ENCODE measurements around the gene TEX28.

DNA sequence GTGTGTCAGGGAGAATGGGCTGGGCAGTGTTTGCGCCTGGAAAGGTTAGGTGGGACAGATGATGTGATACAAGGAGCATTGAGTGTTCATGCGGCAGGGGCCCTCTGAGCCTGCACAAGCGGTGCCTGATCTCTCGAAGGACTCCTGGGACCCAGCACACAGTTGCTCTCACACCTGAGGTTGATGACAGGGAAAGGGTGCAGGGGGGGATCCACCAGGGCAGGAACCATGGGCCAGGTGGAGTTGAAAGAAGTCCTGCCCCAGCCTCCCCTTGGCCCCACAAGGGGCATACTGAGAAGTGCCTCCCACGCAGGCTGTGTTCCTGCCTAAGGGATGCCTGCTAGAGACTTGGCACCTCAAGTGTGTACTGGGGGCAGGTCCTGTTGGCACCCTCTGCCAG lies 33.7 kb upstream of the TEX28 start:
- TF ChIP-seq, protein P1, sequence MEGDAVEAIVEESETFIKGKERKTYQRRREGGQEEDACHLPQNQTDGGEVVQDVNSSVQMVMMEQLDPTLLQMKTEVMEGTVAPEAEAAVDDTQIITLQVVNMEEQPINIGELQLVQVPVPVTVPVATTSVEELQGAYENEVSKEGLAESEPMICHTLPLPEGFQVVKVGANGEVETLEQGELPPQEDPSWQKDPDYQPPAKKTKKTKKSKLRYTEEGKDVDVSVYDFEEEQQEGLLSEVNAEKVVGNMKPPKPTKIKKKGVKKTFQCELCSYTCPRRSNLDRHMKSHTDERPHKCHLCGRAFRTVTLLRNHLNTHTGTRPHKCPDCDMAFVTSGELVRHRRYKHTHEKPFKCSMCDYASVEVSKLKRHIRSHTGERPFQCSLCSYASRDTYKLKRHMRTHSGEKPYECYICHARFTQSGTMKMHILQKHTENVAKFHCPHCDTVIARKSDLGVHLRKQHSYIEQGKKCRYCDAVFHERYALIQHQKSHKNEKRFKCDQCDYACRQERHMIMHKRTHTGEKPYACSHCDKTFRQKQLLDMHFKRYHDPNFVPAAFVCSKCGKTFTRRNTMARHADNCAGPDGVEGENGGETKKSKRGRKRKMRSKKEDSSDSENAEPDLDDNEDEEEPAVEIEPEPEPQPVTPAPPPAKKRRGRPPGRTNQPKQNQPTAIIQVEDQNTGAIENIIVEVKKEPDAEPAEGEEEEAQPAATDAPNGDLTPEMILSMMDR (IDR thresholded peaks at IDR 0.05): no peak
- no peak for TF ChIP-seq POLR2A (IDR thresholded peaks at IDR 0.05)

All from uterus (tissue), 2 donors.